IPS-18a (cell line): ENCODE results near the gene TEX26.

ENCODE experiments used
- H3K27ac ChIP-seq: one replicate; pipeline ENCODE4 v1.5.1; 2013; ENCODE audit warnings: low read length
- H3K27me3 ChIP-seq: one replicate; pipeline ENCODE4 v1.6.1; 2013; ENCODE audit warnings: mild to moderate bottlenecking, low read length; ENCODE audit not compliant: control insufficient read depth, insufficient read depth
- H3K36me3 ChIP-seq: one replicate; pipeline ENCODE4 v1.6.1; 2013; ENCODE audit warnings: low read depth, low read length; ENCODE audit not compliant: control insufficient read depth
- H3K4me1 ChIP-seq: one replicate; pipeline ENCODE4 v1.6.1; 2013; ENCODE audit warnings: low read depth, low read length; ENCODE audit not compliant: control insufficient read depth
- H3K4me3 ChIP-seq: one replicate; pipeline ENCODE4 v1.5.1; 2013; ENCODE audit warnings: low read length
- H3K9ac ChIP-seq: one replicate; pipeline ENCODE4 v1.6.1; 2013; ENCODE audit warnings: mild to moderate bottlenecking, low read length, moderate library complexity
- H3K9me3 ChIP-seq: one replicate; pipeline ENCODE4 v1.6.1; 2013; ENCODE audit warnings: low read depth, low read length; ENCODE audit not compliant: control insufficient read depth

TEX26 gene

GRCh38 chr13:31022288-31022895 lies 89.9 kb downstream of the TEX26 start:
- no peaks in the 10 kb centered on the region for H3K4me1 ChIP-seq
- no peaks in the 10 kb centered on the region for H3K36me3 ChIP-seq
- H3K27ac ChIP-seq = no peak overlapping the region
- no peaks in the 10 kb centered on the region for H3K9me3 ChIP-seq
- no peak overlapping the region for H3K4me3 ChIP-seq
- no peaks in the 10 kb centered on the region for H3K27me3 ChIP-seq
- no peak overlapping the region for H3K9ac ChIP-seq

GRCh38 chr13:31022928-31023530 lies 90.6 kb downstream of the TEX26 start:
- H3K9ac ChIP-seq = no peak overlapping the region
- no peaks in the 10 kb centered on the region for H3K27me3 ChIP-seq
- H3K27ac ChIP-seq = no peak overlapping the region
- no peaks in the 10 kb centered on the region for H3K36me3 ChIP-seq
- no peak overlapping the region for H3K4me3 ChIP-seq
- no peaks in the 10 kb centered on the region for H3K4me1 ChIP-seq
- H3K9me3 ChIP-seq = no peaks in the 10 kb centered on the region
